NCI-H345 (cell line): ENCODE measurements around the gene AKAP1.

ENCODE experiments used
- DNase-seq: peaks from one replicate; lab custom pipeline; 2025; lab: John Stamatoyannopoulos, UW

AKAP1 gene

DNA sequence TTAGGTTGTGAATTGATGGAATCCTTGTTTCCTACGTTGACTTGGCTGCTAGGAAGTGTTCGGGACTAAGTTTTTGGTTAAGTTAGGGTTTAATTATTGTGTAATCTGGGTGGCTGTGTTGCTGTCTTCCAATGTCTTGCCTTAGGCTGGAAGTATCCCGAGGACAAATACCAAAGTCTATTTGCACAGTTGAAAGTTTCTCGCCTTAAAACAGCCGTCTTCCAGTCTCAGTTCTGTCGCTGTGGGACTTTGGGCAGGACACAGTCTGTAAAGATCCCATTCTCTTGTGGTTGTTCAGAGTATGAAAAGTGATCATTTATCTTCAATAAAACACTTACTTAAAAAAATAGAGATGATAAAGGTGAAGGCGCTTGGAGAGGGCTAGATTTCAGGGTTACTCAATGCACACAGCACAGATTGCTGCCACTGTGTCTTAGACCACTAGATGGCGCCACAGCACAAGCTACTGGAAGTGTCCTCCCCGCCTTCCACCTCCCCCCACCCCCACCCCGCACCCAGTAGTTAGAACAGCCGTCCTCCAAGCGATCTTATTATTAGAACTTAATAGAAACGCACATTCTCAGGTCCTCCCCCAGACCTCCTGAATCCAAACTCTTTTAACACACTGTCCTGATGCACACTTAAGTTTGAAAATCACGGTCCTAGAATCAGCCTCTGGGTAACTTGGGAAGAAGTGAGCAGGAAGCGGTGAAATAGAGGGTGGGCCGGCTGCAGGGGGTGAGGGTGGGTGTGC is 45.8 kb downstream of the AKAP1 start:
- DNase-seq, result peak; percentile 81

DNA sequence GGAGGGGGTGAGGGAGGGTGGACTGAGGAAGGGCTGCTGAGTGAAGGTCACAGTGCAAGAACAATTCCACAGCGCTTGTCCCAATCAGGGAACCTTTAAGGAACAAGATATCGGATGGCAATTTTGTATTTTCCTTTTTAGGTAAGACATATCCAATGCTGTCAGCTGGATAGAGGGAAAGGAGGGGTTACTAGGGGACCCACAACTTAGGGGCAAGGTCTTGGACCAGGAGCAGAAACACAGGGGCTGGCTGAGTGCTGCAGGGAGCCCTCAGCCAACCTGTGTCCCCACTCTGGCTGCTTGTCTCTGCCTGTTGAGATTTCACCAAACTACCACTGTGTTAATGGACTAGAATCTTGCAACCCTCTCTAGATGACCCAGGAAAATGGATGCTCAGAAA is 47.6 kb downstream of the AKAP1 start:
- DNase-seq, result no peak

DNA sequence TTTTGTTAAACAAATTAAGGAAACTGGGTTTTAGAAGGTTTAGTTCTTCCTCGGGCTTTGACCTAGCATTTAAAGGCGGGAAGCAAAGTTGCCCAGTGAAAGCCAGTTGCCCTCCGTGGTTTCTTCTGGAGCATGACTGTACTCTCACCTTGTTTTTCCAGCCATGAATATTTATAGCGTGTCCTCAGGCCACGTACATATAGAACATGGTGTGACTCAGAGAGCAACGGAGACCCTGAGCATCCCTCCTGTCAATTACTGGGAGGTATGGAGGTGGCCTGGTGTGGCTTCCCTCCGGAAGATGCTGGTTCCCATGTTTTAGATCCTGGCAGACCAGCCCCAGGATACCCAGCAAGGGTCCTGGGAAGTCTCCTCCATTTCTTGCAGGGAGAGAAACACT is 48.4 kb downstream of the AKAP1 start:
- DNase-seq, result no peak

DNA sequence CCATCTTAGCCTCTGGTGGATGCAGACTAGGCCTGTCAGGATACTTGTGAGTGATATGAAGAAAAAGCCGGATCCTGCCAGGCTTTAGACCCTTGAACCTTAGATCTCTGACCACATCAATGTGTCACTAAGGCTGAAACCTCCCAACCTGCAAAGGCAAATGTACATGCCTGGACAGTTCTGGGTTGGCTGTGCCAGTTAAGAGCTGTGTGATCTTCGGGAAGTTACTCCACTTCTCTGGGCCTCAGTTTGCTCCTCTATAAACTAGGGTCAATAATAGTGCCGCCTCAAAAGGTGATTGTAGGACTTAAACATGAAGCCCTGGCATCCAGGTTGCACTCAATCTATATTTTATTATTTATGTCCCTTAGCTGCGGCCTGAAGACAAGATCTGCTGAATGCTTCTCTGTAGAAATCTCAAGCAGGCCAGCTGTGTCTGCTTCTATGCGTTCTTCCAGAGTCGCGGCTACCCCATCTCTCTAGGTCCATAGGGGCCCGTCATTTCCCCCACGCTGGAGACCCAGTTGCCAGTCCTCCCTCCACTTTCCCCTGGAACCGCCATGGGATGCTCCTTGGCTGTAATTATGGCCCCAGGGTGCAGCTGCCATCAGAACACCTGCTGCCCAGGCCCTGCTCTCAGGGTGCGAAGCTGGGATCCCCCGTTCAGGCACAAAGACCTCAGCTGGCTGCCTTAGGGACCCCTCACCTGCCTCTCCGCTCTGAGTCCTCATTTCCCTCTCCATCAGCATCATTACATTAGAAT is 50.2 kb downstream of the AKAP1 start:
- no peak for DNase-seq

DNA sequence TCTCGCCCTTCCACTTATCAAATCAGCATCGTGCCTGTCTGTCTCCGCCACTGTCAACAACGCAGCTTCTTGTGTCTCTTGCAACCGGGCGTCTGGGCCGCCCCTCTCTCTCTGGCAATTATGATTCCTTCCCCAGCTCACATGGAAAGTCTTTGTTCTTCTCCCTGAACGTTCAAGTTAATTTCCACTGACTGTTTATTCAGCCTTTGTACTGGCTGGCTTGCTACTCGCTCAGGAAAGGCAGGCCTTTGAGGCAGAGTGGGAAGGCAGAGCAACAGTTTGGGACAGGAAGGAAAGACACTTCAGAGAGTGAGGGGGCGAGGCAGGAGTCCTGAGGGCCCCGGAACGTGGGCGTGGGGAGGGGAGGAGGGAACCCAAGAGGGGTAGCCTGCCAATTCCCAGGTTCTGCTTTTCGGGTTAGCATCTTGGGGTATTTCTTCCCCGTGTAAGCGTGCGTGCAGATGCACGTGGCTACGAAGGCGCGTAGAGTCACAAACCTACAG is 50.8 kb downstream of the AKAP1 start:
- peak; percentile 73 for DNase-seq

DNA sequence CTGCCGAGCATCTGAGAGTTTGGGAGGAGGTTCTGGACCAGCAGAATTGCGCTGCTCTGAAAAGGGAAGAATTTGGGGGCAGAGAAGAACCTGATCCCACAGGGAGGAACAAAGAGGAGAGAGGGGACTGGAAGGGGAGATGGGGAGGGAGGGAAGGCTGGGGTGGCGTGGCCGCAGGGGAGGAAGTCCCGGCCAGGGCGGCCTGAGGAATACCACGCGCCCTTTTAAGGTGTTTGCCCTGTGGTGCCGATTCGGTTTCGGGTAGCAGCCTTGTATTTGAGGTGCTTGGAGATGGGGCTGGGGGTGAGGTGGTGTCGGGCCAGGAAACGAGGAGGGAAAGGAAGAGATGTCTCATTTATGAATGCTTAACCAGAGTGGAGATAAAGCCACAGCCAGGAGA is 51.3 kb downstream of the AKAP1 start:
- no peak for DNase-seq

DNA sequence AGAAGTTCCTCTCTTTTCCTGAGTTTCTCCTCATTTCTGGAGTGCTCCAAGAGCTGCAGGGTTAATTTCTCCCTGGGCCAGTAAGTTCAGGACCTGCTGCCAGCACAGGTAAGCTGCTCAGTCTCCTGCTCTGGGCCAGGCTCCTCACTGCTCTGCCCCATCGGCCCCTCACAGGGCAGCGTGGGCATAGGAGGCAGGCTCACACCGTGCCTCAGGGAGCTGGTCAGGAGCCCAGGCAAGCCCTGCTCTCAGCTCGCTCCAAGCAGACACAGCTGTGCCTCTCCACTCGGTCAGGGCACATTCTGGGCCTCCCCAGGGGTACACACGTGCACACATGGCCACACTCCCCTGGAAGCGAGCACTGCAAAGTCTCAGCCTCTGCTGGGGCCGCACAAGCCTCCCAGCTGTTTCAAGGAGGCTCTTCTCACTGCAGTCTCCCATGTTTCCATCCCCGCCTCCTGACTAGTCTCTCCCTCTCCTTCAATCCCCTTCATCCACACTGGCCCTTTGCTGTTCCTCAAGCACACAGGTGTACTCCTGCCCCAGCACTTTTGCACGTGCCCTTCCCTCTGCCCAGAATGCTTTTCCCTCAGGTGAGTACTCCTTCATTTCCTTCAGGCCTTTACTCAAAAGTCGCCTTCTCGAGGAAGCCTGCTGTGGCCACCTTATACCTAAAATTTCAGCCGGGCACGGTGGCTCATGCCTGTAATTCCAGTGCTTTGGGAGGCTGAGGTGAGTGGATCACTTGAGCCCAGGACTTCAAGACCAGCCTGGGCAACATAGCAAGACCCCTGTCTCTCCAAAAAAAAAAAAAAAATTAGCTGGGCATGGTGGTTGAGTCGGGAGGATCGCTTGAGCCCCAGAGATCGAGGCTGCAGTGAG is 53.2 kb downstream of the AKAP1 start:
- no peak for DNase-seq

DNA sequence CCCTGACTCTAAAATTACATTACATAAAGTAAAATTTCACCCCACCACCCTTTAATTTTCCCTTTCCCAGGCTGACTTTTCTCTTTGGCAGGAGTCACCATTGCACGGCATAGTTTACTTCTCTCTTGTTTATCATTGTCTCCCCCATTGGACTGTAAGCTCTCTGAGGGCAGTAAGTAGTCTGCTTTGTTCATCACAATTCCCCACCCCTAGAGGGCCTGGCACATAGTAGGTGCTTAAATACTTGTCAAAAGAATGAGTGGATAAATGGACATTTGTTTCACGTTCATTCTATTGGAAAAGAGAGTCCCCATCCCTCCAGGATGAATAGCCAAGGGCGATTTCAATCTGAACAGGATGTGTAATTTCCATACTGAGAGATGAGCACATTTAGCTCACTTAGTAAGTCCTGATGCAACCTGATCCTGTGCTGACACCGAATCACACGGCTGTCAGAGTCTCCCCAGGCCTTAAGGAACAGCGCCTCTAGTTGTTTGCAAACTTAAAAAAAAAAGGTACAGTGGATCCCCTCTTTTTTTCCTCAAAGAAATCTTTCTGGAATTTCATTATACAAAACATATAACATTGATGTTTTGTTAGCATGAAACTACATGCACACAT is 54.0 kb downstream of the AKAP1 start:
- DNase-seq, result no peak

DNA sequence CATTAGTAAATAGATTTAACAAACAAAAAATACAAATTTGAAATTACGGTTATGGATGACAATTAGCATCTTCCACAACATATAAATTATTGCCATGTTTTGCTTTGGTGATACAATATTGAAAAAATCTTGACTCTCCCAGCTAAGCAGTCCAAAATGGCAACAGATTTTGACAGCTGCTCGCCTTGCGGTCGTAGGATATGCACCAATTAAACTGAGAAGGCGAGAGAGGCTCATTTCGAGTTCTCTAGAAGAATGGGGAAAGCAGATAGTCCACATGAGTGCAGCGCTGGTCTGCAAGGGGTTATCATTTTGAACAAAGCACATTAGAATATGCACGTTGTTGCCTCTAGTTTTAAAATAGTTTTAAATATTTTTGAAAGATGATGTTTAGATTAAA is 55.3 kb downstream of the AKAP1 start:
- no peak for DNase-seq

DNA sequence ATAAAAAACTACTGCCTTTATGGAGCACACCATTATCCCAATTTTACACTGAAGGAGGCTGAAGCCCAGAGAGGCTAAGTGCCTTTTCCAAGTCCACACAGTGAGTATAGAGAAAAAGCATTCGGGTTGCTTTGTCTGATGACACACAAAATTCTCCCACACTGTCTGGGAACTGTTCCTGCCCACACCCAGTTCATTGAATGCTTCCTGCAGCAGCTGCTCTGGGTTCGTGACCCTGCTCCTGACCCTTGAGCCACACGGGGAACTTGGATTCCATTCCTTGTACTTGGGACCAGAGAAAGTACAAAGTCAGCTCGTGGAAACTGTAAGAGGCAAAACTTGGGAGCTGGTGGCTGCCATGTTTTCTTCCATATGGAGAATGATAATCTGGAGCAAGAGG is 57.9 kb downstream of the AKAP1 start:
- no peak for DNase-seq

DNA sequence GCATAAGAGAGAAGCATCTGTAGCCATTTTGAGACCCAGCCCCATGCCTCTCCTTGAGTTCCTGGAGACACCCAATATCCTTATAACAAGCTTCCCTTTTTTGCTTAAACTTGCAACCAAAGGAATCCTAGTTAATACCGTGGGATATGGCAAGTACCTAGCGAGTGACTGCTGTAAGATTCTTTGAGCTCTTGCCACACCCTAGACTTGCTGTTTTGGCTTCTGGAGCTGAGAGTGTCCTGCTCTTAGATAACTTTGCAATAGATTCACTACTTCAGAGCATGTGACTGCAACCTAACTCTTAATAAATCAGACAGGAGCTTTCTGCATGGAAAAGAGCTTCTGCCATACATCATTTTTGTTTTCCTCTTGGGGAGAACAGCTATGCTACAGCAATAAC is 58.3 kb downstream of the AKAP1 start:
- no peak for DNase-seq

DNA sequence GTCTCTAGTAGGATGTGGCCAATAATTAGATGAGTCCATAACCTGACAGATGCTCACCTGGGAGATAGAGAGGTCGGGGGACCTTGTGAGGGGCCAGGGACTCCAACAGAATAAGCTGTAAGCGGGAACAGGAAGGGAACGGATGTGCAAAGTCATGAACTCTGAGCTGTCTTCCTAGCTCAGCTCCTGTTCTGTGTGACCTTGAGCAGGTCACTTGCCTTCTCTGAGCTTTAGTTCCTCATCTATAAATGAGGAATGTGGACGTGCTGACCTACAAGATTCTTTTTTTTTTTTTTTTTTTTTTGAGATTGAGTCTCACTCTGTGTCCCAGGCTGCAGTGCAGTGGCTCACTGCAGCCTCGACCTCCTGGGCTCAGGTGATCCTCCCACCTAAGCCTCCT is 58.9 kb downstream of the AKAP1 start:
- DNase-seq, result no peak

DNA sequence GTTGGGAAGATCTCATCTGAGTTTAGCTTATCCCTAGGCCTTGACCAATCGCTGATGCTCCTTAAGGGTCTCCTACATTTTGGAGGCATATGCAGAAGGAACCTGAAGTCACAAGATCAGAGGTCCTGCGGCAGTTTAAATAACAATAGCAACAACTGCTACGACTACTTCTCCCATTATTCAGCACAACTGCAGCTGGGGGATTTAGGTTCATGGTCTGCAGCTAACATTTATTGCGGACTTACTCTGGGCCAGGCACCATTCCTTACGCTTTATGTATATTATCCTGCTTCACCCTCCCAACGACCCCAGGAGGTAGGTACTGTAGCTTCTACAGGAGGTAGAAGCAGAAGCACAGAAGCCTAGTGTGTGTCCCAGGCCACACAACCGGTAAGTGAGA is 59.5 kb downstream of the AKAP1 start:
- no peak for DNase-seq

DNA sequence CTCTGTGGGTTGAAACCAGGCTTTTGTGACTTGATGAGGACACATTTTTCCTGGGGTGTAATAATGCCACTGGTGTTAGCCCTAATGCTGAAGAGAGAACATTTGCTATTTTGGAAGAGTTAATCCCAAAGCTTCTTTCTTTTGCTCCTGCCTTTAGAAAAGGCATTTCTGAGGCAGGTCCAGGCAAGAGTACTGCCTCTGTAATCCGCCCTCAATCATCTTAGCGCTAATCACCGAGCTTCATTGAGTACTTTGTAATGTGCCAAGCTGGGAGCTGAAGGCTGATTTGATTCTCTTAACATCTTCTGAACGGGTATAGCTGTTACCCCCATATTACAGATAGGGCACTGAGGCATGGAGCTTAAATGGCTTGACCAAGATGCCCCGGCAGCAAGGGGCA is 60.3 kb downstream of the AKAP1 start:
- no peak for DNase-seq

DNA sequence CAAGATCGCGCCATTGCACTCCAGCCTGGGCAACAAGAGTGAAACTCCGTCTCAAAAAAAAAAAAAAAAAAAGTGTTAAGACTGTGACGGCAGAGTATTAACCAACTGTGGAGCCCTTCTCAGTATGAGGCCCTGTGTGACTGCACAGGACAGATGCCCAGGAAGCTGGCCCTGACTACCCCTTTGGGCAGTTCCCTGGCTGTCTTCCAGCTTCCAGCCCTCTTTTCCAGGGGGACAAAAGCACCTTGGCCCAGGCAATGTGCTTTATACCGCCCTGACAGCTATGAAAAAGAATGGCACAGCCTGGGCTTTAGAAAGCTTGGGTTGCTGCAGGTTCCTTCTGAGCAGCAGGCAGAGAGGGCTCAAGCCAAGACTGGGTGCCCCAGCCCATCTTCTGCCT is 61.2 kb downstream of the AKAP1 start:
- DNase-seq, result no peak

DNA sequence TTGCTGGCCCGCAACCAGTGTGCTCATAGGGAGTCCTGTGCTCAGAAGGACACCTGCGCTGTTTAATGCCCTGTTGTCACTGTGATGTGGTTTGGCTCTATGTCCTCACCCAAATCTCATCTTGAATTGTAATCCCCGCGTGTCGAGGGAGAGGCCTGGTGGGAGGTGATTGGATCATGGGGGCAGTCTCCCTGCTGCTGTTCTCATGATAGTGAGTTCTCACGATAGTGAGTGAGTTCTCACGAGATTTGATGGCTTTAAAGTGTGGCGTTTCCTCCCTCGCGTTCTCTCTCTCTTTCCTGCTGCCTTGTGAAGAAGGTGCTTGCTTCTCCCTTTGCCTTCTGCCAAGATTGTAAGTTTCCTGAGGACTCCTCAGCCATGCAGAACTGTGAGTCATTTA is 66.8 kb downstream of the AKAP1 start:
- DNase-seq, result no peak

DNA sequence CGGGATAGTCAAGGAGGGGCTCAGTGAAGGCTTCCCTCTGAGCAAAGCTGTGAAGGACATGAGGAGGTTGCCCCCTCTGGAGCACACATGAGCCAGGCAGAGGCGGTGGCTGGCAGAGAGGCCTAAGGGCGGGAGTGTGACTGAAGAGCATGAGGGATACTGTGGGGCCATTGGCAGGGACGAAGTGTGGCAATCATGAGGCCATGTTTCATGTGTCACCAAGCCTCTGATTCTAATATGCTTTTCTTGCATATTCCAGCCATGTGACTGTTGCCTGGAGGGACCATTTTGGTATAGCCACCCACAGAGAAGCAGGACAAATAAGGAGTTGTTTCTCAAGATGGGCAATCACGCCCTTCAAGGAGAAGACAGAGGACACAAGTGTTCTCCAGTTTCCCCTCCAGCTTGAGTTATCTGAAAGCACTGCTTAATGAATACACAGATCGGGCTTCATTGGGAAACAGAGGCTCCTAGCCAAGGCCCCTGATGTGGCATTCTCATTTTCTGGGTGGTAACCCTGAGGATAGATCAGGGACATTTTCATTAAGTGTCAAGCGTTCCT is 68.0 kb downstream of the AKAP1 start:
- no peak for DNase-seq

DNA sequence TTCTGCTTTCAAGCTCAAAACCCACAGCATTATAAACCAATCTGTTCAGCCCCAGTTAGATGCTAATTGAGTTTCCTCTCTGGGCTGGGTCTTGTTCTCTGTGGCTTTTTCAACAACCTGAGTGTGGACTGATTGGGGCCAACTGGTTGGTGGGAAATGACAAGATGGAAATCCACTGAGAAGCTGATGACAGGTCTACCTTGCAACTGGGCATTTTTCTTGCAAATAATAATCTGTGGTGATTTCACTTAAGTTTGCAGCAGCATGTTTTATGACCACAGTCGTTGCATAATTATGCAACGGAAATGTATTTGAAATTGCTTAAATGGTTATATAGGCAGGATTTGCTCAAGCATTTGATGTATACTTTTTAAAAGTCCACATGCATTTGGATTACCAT is 69.9 kb downstream of the AKAP1 start:
- DNase-seq, result no peak

DNA sequence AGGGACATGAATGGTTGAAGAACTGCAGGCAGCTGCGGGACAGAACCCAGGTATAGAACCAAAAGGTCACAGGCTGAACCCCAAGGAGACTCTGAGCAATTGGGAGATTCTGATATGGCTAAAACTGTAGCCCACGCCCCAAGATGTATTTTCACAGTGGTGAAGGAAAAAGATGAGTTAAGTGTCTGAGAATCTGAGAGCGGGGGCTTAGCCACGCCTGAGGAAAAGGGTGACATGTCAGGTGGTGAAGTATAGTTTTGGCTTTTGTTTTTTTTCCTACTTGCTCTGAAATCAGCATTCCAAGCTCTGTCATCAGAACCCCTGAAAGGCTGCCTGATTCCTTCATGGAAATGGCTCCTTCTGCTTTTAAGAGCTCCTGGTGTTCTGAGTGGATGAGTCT is 73.3 kb downstream of the AKAP1 start:
- DNase-seq, result no peak

DNA sequence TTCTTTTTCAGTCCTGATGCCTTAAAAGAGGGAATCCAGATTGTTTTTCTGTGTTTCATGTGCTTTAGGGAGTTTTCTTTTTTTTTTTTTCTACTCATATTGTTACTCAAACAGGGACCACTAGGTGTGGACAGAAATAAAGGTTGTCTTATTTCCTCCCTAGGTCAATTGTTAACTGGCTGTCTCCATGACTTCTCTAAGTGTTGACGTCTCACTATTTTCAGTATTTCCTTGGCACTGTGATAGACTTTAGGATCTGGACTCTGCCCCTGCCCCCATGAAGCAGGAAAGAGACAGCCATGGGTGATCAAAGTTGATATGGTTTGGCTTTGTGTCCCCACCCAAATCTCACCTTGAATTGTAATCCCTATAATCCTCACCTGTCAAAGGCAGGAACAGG is 73.7 kb downstream of the AKAP1 start:
- DNase-seq, result no peak

DNA sequence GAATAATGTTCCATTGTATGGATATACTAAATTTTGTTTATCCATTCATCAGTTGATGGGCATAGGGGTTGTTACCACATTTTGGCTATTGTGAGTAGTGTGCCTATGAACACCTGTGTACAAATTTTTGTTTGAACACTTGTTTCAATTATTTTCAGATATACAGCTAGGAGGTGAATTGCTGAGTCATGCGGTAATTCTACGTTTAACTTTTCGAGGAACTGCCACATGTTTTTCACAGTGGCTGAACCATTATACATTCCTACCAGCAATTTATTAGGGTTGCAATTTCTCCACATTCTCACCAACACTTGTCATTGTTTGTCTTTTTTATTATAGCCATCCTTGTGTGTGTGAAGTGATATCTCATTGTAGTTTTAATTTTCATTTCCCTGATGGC is 75.6 kb downstream of the AKAP1 start:
- no peak for DNase-seq

DNA sequence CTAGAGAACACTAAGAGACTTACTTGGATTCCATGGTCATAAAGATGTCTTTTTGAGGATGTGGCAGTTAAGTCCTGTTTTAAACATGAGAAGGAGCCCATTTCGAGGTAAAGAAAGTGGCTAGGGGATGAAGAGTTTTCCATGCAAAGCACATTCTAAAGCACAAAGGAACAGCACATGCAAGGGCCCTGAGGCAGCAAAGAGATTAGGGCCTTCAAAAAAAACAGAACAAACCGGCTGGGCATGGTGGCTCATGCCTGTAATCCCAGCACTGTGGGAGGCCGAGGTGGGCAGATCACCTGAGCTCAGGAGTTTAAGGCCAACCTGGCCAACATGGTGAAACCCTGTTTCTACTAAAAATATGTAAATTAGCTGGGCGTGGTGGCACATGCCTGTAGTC is 79.8 kb downstream of the AKAP1 start:
- no peak for DNase-seq
